ENCODE data around the gene SERPINE2. TPM values are rescaled to one million over a fixed set of nuclear protein-coding genes. Genes with fewer than 3 reads are reported as not detected.

The SERPINE2 gene
- total RNA-seq, 4 donors from 2014 or later, result 25.5 to 94.5 (median 38.5) TPM

- no peak for DNase-seq (ENCODE audit: low spot score in 2 of 2)
- peak overlapping the region; percentile 26 to 86 (median 62) for H3K27ac ChIP-seq
- no peaks in the 10 kb centered on the region for H3K27me3 ChIP-seq
- H3K9me3 ChIP-seq, result no peaks in the 10 kb centered on the region
- peak overlapping the region; percentile 43 to 84 (median 66) for H3K4me3 ChIP-seq
- H3K36me3 ChIP-seq, result no peaks in the 10 kb centered on the region
- WGBS, 2 donors, result 44 to 45% methylated on average over 7 to 17 of the region's 21 CpGs
- TF ChIP-seq CTCF (IDR thresholded peaks at IDR 0.05) (no peak), POLR2A (IDR thresholded peaks at IDR 0.05) (no peak), EP300 (IDR thresholded peaks at IDR 0.05) (no peak)
- peaks cover 0 to 51% (median 13%) of the 10 kb centered on the region in 4 donors for H3K4me1 ChIP-seq
Measured at GRCh38 chr2:224039770-224040440, 819 bp upstream of the SERPINE2 start.

- 0% methylated on average over 7 of the region's 35 CpGs; no CpG with 5 or more reads in 1 of the 2 donors for WGBS, 2 donors
- TF ChIP-seq CTCF (IDR thresholded peaks at IDR 0.05), result no peak
- Histone ChIP-seq H3K27ac (peak overlapping the region; percentile 26 to 86 (median 64)), H3K4me1 (peaks cover 0 to 51% (median 13%) of the 10 kb centered on the region in 4 donors), H3K27me3 (no peaks in the 10 kb centered on the region), H3K9me3 (no peaks in the 10 kb centered on the region), H3K36me3 (no peaks in the 10 kb centered on the region), H3K4me3 (peak overlapping the region; percentile 45 to 84 (median 66))
- no peak for DNase-seq (ENCODE audit: low spot score in 2 of 2)
Measured at GRCh38 chr2:224038830-224039079, 331 bp downstream of the SERPINE2 start.

- Histone ChIP-seq H3K4me3 (peak overlapping the region; percentile 45 to 84 (median 66)), H3K36me3 (no peaks in the 10 kb centered on the region), H3K9me3 (no peaks in the 10 kb centered on the region), H3K27me3 (no peaks in the 10 kb centered on the region), H3K4me1 (peaks cover 0 to 51% (median 13%) of the 10 kb centered on the region in 4 donors), H3K27ac (peak overlapping the region; percentile 26 to 86 (median 64))
- no peak for DNase-seq (ENCODE audit: low spot score in 2 of 2)
- WGBS, 2 donors, result 4 to 5% methylated on average over 25 to 30 of the region's 36 CpGs
- TF ChIP-seq EP300 (IDR thresholded peaks at IDR 0.05) (no peak), POLR2A (IDR thresholded peaks at IDR 0.05) (no peak), CTCF (IDR thresholded peaks at IDR 0.05) (no peak)
Measured at GRCh38 chr2:224038049-224038829, 847 bp downstream of the SERPINE2 start.

GRCh38 chr2:224036731-224037361, 2.2 kb downstream of the SERPINE2 start:
- no peak overlapping the region for H3K4me3 ChIP-seq
- 91 to 93% methylated on average over 6 of the region's 6 CpGs for WGBS, 2 donors
- no peak for TF ChIP-seq POLR2A (IDR thresholded peaks at IDR 0.05)
- TF ChIP-seq EP300 (IDR thresholded peaks at IDR 0.05), result no peak
- TF ChIP-seq CTCF (IDR thresholded peaks at IDR 0.05), result no peak

GRCh38 chr2:224034017-224034416, 5.1 kb downstream of the SERPINE2 start:
- Histone ChIP-seq H3K4me3 (no peak overlapping the region), H3K27me3 (no peaks in the 10 kb centered on the region), H3K27ac (no peak overlapping the region), H3K36me3 (peaks cover 0 to 6% (median 0%) of the 10 kb centered on the region in 3 donors), H3K9me3 (no peaks in the 10 kb centered on the region), H3K4me1 (peaks cover 0 to 13% (median 0%) of the 10 kb centered on the region in 4 donors)
- no peak for DNase-seq (ENCODE audit: low spot score in 2 of 2)
- 91% methylated on average over 5 of the region's 5 CpGs for WGBS, 2 donors
- no peak for TF ChIP-seq EP300 (IDR thresholded peaks at IDR 0.05)
- TF ChIP-seq CTCF (IDR thresholded peaks at IDR 0.05), result no peak
- no peak for TF ChIP-seq POLR2A (IDR thresholded peaks at IDR 0.05)

More at GRCh38 chr2:224036731-224037361, 2.2 kb downstream of the SERPINE2 start:
- Histone ChIP-seq H3K4me1 (peaks cover 0 to 38% (median 5%) of the 10 kb centered on the region in 4 donors), H3K27ac (no peak overlapping the region), H3K36me3 (no peaks in the 10 kb centered on the region), H3K27me3 (no peaks in the 10 kb centered on the region), H3K9me3 (no peaks in the 10 kb centered on the region)
- DNase-seq (ENCODE audit: low spot score in 2 of 2), result no peak

All from tibial nerve (tissue), 4 donors.